Cardiac fibroblast (primary cell): ENCODE data around the gene TCOF1.

Experiments used
- DNase-seq, 2 donors: peaks; one replicate each; pipeline versions ENCODE4 v3.0.0 to v3.0.0-alpha.2; 2010; ENCODE audit warnings: low read depth in 2 of 2
- H3K4me3 ChIP-seq, 2 donors: replicated peaks in 1 of 2; 1 replicate in 1 of 2; 2 replicates in 1 of 2; pipeline ENCODE4 v1.5.1; 2011; ENCODE audit warnings: low read depth in 2 of 2, low read length in 2 of 2, mild to moderate bottlenecking in 2 of 2, moderate library complexity in 1 of 2
- CTCF ChIP-seq: IDR thresholded peaks from one replicate; pipeline ENCODE4 v1.5.1; 2011; ENCODE audit warnings: low read depth, mild to moderate bottlenecking, low read length, inconsistent platforms

The TCOF1 gene

GRCh38 chr5:150346592-150346991 lies 10.9 kb upstream of the TCOF1 start:
- no peak for DNase-seq
- no peak for TF ChIP-seq CTCF
- no peak overlapping the region for H3K4me3 ChIP-seq

- no peak for DNase-seq
- TF ChIP-seq CTCF = no peak
- no peak overlapping the region for H3K4me3 ChIP-seq
Observed at GRCh38 chr5:150347003-150347402, 10.5 kb upstream of the TCOF1 start.

DNA sequence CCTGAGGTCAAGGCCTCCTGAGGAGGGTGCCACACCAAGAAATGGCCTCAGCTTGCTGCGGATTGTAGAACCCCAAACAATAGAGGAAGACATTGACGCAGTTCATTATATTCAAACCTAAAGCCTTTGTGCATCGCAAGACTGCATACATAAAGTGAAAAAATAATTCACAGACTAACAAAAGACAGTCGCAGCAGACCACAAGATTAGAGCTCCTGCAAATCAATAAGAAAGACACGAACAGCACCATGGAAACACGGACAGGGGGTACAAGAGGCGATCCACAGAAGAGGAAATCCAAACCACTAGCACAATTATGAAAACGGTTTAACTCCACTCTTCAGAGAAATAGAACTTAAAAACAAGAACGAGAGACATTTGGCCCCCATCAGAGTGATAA lies 10.0 kb upstream of the TCOF1 start:
- no peak overlapping the region for H3K4me3 ChIP-seq
- TF ChIP-seq CTCF = no peak
- no peak for DNase-seq

- DNase-seq = no peak
- TF ChIP-seq CTCF = no peak
- H3K4me3 ChIP-seq = no peak overlapping the region
Observed at GRCh38 chr5:150349681-150350275, 7.7 kb upstream of the TCOF1 start.

DNA sequence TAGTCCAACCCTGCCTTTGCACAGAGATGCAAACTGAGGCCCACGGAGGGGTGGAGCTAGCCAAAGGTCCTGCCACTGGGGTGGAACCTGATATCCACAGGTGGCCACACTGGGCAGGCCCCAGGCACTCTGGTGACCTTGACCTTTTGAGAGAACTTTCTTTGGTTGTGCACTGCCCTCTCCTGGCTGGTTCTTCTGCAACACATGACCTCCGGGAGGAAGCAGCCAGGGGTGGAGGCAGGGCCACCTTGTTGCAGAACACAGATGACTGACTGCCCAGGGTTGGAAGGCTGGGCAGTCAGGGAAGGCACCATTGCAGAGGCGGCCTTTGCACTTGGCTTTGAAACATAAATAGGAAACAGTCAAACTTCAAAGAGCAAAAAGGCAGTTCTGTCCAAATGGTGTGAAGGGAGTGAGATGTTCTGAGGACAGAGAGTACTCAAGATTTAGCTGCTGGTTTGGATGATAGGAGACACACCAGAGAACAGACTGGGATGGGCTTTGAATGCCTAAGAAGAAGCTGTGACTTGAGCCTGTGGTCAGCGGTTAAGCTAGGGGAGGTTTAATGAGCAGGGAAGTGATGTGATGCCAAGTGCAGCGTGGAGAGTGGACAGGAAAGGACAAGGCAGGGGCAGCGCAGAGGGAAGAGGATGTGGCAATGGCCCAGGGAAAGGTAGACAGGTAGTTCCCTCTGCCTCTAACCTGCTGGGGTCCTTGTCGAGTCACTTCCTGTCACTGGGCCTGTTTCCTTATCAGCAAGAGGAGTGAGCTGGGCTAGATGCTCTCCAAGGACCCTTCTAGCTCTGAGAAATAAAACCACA lies 6.8 kb upstream of the TCOF1 start:
- peak; percentile 80 to 83 for DNase-seq
- TF ChIP-seq CTCF = peak; percentile 61
- H3K4me3 ChIP-seq = no peak overlapping the region

DNA sequence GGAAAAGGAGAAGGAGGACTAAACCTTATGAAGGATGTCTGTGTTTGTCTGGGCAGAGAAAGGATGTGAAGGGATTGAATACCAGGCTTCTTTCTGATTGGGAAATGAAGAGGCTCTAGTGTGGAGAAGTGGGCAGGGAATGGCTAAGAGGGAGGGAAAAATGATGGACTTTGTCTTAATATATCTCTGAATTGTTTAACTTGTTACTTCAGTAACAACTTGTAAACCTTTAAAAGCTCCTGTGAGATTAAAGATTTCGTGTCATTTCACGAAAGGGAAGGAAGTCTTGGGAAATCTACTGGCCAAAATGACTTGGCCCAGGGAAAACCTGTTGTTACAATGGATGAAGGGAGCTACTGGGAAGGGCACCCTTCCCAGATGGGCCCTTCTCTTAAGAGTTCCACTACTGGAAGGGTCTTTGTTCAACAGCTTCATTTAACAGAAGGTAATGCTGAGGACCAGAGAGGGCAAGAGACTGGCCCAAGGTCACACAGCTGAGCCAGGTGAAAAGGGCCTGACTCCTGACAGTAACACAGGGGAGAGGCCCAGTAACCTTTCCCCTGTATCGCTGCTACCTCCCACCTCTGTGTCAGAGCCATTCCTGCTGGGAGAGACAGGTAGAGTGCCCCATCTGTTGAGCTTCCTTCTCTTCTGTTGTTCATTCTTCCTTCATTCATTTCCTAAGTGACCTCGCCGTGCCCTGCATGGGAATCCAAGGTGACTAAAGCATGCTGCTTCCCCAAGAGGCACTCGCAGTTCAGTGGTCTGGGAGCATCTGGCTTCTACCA lies 5.1 kb upstream of the TCOF1 start:
- no peak for TF ChIP-seq CTCF
- DNase-seq = no peak
- no peak overlapping the region for H3K4me3 ChIP-seq
